Measurements from ENCODE around the gene ATP8B3. TPM values are rescaled to one million over a fixed set of nuclear protein-coding genes. Genes with fewer than 3 reads are reported as not detected.

The ATP8B3 gene
- total and polyA plus RNA-seq, 9 of the 15 experiments (the other 6 are each of a cell fraction or from before 2014, with no cell fraction given) = 1.2 to 12.3 (median 3.8) TPM

DNA sequence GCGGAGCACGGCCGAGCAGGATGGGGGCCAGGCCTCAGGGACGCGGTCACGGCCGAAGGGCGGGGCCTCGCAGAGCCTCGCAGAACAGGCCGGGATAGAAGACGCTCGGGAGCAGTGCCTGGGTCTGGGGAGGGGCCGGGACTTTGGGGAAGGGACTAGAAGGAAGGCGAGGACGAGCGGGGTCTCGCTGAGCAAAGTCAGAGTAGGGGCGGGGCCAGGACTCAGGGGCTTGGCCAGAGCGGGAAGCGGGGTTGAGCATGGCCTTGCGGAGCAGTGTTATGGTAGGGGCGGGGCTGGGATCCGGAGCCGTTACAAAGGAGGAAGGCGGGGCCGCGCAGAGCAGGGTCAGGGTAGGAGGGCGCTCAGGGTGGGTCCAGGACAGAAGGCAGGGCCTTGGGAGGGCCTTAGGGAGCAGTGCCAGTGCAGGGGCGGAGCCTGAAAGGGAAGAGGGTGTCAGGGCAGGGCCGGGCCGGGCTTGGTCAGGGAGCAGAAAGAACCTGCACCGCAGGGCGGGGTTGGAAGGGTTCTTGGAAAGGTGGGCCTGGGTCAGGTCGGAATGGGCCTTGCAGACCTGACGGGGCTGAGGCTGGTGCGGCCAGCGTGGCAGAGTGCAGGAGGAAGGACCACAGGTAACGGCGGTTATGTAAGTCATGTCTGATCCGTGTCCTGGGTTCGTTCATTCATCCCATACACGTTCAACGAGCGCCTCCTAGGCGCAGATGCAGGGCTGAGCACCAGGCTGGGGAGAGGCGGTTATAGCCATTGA, 533 bp upstream of the ATP8B3 start (continued):
- no peak for TF ChIP-seq POLR2H (tag; IDR thresholded peaks at IDR 0.05; ENCODE audit: low read depth)
- TF ChIP-seq, protein P1, sequence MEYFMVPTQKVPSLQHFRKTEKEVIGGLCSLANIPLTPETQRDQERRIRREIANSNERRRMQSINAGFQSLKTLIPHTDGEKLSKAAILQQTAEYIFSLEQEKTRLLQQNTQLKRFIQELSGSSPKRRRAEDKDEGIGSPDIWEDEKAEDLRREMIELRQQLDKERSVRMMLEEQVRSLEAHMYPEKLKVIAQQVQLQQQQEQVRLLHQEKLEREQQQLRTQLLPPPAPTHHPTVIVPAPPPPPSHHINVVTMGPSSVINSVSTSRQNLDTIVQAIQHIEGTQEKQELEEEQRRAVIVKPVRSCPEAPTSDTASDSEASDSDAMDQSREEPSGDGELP (CRISPR knock-in tag; IDR thresholded peaks at IDR 0.05; ENCODE audit: borderline replicate concordance) = peak; percentile 58
- no peak for TF ChIP-seq KLF1 (tag; IDR thresholded peaks at IDR 0.05)
- no peak for TF ChIP-seq HMG20B (CRISPR knock-in tag; IDR thresholded peaks at IDR 0.05)
- peak; percentile 38 for TF ChIP-seq HNRNPLL (IDR thresholded peaks at IDR 0.05; ENCODE audit: low read depth, low read length, poor library complexity, severe bottlenecking)
- TF ChIP-seq, protein P2, sequence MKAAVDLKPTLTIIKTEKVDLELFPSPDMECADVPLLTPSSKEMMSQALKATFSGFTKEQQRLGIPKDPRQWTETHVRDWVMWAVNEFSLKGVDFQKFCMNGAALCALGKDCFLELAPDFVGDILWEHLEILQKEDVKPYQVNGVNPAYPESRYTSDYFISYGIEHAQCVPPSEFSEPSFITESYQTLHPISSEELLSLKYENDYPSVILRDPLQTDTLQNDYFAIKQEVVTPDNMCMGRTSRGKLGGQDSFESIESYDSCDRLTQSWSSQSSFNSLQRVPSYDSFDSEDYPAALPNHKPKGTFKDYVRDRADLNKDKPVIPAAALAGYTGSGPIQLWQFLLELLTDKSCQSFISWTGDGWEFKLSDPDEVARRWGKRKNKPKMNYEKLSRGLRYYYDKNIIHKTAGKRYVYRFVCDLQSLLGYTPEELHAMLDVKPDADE (conservative IDR thresholded peaks at IDR 0.05; ENCODE audit: control insufficient read depth, low read depth, low read length) = no peak
- 0 out of 2 replicates have a peak, but pooled peaks have one; percentile 21 for TF ChIP-seq GATAD2A (IDR thresholded peaks at IDR 0.05)
- TF ChIP-seq ZKSCAN1 (IDR thresholded peaks at IDR 0.05; ENCODE audit: low read depth, low read length) = no peak
- no peak for TF ChIP-seq ZC3H8 (IDR thresholded peaks at IDR 0.05)
- TF ChIP-seq, protein P3, sequence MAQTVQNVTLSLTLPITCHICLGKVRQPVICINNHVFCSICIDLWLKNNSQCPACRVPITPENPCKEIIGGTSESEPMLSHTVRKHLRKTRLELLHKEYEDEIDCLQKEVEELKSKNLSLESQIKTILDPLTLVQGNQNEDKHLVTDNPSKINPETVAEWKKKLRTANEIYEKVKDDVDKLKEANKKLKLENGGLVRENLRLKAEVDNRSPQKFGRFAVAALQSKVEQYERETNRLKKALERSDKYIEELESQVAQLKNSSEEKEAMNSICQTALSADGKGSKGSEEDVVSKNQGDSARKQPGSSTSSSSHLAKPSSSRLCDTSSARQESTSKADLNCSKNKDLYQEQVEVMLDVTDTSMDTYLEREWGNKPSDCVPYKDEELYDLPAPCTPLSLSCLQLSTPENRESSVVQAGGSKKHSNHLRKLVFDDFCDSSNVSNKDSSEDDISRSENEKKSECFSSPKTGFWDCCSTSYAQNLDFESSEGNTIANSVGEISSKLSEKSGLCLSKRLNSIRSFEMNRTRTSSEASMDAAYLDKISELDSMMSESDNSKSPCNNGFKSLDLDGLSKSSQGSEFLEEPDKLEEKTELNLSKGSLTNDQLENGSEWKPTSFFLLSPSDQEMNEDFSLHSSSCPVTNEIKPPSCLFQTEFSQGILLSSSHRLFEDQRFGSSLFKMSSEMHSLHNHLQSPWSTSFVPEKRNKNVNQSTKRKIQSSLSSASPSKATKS (CRISPR knock-in tag; IDR thresholded peaks at IDR 0.05) = no peak
- TF ChIP-seq SP1 (CRISPR knock-in tag; IDR thresholded peaks at IDR 0.05) = peak; percentile 90
- no peak for TF ChIP-seq BRF1 (IDR thresholded peaks at IDR 0.05; ENCODE audit: borderline replicate concordance, extremely low read depth, insufficient read length)
- TF ChIP-seq, protein P4, sequence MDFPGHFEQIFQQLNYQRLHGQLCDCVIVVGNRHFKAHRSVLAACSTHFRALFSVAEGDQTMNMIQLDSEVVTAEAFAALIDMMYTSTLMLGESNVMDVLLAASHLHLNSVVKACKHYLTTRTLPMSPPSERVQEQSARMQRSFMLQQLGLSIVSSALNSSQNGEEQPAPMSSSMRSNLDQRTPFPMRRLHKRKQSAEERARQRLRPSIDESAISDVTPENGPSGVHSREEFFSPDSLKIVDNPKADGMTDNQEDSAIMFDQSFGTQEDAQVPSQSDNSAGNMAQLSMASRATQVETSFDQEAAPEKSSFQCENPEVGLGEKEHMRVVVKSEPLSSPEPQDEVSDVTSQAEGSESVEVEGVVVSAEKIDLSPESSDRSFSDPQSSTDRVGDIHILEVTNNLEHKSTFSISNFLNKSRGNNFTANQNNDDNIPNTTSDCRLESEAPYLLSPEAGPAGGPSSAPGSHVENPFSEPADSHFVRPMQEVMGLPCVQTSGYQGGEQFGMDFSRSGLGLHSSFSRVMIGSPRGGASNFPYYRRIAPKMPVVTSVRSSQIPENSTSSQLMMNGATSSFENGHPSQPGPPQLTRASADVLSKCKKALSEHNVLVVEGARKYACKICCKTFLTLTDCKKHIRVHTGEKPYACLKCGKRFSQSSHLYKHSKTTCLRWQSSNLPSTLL (IDR thresholded peaks at IDR 0.05) = no peak
- peak; percentile 73; the same call in 1 of the 2 replicates for TF ChIP-seq LARP7 (IDR thresholded peaks at IDR 0.05)
- no peak for TF ChIP-seq NCOA6 (IDR thresholded peaks at IDR 0.05)
- TF ChIP-seq ESRRB (CRISPR knock-in tag; IDR thresholded peaks at IDR 0.05; ENCODE audit: borderline replicate concordance) = no peak
- TF ChIP-seq NBN (IDR thresholded peaks at IDR 0.05; ENCODE audit: low read depth) = peak; percentile 81
- peak; percentile 79 for TF ChIP-seq FIP1L1 (IDR thresholded peaks at IDR 0.05; ENCODE audit: low read depth, low read length, poor library complexity, severe bottlenecking)
- TF ChIP-seq, protein P5, sequence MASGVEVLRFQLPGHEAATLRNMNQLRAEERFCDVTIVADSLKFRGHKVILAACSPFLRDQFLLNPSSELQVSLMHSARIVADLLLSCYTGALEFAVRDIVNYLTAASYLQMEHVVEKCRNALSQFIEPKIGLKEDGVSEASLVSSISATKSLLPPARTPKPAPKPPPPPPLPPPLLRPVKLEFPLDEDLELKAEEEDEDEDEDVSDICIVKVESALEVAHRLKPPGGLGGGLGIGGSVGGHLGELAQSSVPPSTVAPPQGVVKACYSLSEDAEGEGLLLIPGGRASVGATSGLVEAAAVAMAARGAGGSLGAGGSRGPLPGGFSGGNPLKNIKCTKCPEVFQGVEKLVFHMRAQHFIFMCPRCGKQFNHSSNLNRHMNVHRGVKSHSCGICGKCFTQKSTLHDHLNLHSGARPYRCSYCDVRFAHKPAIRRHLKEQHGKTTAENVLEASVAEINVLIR (CRISPR knock-in tag; IDR thresholded peaks at IDR 0.05) = no peak
- TF ChIP-seq, protein P6, sequence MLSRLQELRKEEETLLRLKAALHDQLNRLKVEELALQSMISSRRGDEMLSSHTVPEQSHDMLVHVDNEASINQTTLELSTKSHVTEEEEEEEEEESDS (CRISPR knock-in tag; IDR thresholded peaks at IDR 0.05) = no peak
